ENCODE measurements around the gene ATP8B4. TPM values are rescaled to one million over a fixed set of nuclear protein-coding genes. Genes with fewer than 3 reads are reported as not detected.

Gene ATP8B4
- total and polyA plus RNA-seq, 4 donors = 1.9 to 19.7 (median 12.4) TPM

GRCh38 chr15:49888323-49888693 is 230.7 kb downstream of the ATP8B4 start:
- H3K27me3 ChIP-seq (ENCODE audit: control insufficient read depth in 4 of 4, insufficient read depth in 4 of 4, low read length in 3 of 4) = no peaks in the 10 kb centered on the region
- WGBS = 94% methylated on average over 2 of the region's 2 CpGs
- no peak for DNase-seq (ENCODE audit: low spot score)
- no peak for TF ChIP-seq JUND (IDR thresholded peaks at IDR 0.05)
- TF ChIP-seq, protein P1, sequence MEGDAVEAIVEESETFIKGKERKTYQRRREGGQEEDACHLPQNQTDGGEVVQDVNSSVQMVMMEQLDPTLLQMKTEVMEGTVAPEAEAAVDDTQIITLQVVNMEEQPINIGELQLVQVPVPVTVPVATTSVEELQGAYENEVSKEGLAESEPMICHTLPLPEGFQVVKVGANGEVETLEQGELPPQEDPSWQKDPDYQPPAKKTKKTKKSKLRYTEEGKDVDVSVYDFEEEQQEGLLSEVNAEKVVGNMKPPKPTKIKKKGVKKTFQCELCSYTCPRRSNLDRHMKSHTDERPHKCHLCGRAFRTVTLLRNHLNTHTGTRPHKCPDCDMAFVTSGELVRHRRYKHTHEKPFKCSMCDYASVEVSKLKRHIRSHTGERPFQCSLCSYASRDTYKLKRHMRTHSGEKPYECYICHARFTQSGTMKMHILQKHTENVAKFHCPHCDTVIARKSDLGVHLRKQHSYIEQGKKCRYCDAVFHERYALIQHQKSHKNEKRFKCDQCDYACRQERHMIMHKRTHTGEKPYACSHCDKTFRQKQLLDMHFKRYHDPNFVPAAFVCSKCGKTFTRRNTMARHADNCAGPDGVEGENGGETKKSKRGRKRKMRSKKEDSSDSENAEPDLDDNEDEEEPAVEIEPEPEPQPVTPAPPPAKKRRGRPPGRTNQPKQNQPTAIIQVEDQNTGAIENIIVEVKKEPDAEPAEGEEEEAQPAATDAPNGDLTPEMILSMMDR (IDR thresholded peaks at IDR 0.05; ENCODE audit: low read depth, low read length, missing input control) = no peak
- no peak for TF ChIP-seq YY1 (IDR thresholded peaks at IDR 0.05)
- TF ChIP-seq FOXA1 (IDR thresholded peaks at IDR 0.05) = no peak
- no peak for TF ChIP-seq ZBTB33 (IDR thresholded peaks at IDR 0.05)
- no peak for TF ChIP-seq NR2F2 (IDR thresholded peaks at IDR 0.05)
- no peak for TF ChIP-seq HNF4A (conservative IDR thresholded peaks at IDR 0.05)
- TF ChIP-seq REST (IDR thresholded peaks at IDR 0.05) = no peak
- TF ChIP-seq RXRA (IDR thresholded peaks at IDR 0.05) = no peak
- TF ChIP-seq HNF4G (IDR thresholded peaks at IDR 0.05) = no peak
- TF ChIP-seq EGR1 (IDR thresholded peaks at IDR 0.05; ENCODE audit: low read depth in 2 of 2) = no peak
- TF ChIP-seq, protein P2, sequence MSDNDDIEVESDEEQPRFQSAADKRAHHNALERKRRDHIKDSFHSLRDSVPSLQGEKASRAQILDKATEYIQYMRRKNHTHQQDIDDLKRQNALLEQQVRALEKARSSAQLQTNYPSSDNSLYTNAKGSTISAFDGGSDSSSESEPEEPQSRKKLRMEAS (IDR thresholded peaks at IDR 0.05) = no peak
- TF ChIP-seq TAF1 (conservative IDR thresholded peaks at IDR 0.05) = no peak
- no peak for TF ChIP-seq SP1 (IDR thresholded peaks at IDR 0.05)
- no peak for TF ChIP-seq FOXA2 (IDR thresholded peaks at IDR 0.05)
- TF ChIP-seq ATF3 (IDR thresholded peaks at IDR 0.05) = no peak
- TF ChIP-seq GABPA (IDR thresholded peaks at IDR 0.05 in 1 of 2, conservative IDR thresholded peaks at IDR 0.05 in 1 of 2) = no peak
- H3K4me3 ChIP-seq (ENCODE audit: low read depth in 1 of 3, low read length in 3 of 3) = no peak overlapping the region
- peaks cover 0 to 2% (median 0%) of the 10 kb centered on the region in 4 donors for H3K36me3 ChIP-seq (ENCODE audit: control insufficient read depth in 4 of 4, insufficient read depth in 3 of 4, low read depth in 1 of 4, low read length in 3 of 4)
- no peak overlapping the region for H3K27ac ChIP-seq (ENCODE audit: low read depth in 1 of 2, low read length in 2 of 2)
- H3K9ac ChIP-seq (ENCODE audit: low read depth in 1 of 2, low read length in 2 of 2) = no peak overlapping the region
- no peaks in the 10 kb centered on the region for H3K9me3 ChIP-seq (ENCODE audit: control insufficient read depth in 4 of 4, low read length in 3 of 4)
- no peaks in the 10 kb centered on the region for H3K4me1 ChIP-seq (ENCODE audit: control insufficient read depth in 4 of 4, insufficient read depth in 4 of 4, low read length in 3 of 4)

All from liver (tissue), 9 donors.